NCI-H345 (cell line): Measurements from ENCODE around the gene BLNK.

Experiments used
- DNase-seq: peaks from one replicate; lab custom pipeline; 2025; lab: John Stamatoyannopoulos, UW

Gene BLNK

DNA sequence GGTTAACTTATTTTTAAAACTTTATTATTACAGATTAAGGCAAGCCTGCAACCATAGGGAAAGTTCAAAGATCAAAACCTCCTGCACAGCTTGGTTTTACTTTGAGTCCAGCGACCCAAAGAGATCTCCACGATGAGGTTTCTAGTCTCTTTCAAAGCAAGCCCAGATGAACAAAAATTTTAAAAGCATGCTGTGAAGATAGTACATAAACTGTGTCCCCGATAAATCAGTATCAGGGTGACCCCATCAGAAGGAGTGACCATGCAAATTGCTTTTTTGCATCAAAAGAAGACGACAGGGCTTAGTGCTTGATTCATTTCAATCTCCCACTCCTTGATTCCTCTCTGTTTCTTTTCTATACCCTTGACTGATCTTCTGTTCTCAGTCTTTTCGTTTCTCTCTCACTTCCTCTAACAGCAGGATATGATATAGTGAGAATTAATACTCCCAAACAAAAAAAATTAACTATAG is 16.8 kb upstream of the BLNK start:
- DNase-seq: no peak

DNA sequence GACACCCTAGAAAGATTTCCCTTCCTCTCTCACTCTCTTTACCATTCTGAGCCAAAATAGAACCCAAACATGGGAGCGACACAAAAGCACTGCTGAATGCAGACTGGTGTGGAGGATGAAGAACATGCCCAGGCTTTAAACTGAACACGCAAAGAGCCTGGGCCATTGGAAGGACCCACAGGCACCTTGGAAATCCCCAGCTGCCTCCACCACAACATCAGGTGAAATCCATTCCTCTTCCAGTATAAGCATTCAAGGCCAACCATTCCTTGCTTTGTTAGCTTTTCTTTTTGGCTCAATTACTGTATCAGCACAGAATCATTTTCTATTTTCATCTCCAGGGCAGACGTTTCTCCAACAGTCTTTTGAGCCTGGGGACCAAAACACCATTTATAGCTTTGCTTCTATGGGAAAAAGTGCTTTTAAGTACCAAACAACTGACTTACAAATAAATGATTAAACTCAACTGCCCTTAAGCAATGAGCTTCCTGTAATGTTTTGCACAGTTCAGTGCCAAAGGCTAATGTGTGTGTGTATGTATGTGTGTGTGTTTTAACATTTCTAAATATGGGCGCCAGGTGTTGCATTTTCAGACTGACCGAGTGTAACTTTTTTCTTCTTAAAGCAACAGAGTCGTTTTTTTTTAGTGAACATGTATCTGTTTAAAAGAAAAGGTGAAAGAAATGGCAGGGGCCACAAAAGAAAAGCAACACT is 16.2 kb upstream of the BLNK start:
- DNase-seq: peak; percentile 2

DNA sequence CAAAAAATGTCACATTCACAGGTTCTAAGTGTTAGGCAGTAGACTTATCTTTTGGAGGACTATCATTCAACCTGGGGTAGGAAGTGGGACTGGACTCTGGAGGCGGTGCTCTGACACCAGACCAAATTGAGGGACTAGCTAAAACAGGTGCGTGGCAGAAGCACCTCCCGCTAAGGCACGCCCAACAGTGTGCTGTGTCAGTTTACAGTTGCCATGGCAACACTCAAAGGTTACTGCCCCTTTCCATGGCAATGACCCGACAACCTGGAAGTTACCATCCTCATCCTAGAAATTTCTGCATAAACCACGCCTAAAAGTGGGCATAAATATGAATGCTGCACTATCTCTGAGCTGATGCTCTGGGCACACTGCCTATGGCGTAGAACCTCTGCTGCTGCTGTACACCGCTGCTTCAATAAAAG is 14.0 kb upstream of the BLNK start:
- no peak for DNase-seq

DNA sequence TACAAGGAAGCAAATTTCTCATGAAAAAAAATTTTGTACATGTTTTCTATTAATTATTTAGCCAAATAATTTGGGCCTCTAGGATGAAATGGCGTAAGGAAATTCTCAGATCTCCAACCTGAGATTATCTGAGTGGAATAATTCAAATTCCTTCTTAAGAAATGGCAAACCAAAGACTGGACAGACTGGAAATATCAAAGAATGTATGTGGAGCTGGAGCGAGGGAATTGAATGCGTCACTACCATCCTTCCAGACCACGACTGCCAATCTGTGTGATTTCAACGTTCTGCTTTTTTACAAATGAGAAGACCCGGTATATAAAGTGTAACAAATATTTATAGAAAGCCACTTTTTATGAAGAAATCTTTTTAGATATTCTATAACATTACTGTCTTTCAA is 12.4 kb upstream of the BLNK start:
- DNase-seq: no peak

DNA sequence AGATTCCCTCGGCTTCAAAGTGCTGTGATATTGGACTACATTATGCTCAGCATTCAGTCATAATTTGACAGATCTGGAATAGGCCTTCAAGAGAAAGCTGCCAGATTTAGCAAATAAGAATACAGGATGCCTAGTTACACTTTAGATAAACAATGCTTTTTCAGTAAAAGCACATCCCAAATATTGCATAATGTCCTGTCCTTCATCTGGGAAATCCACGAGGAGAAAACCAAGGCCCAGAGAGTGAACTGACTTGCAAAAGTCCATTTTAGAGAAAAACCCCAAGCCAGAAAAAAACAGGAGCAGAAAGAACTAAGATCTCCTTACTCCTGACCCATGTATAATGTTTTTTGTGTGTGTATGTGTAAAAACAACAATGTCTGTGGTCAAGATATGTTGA is 12.0 kb upstream of the BLNK start:
- DNase-seq: no peak

DNA sequence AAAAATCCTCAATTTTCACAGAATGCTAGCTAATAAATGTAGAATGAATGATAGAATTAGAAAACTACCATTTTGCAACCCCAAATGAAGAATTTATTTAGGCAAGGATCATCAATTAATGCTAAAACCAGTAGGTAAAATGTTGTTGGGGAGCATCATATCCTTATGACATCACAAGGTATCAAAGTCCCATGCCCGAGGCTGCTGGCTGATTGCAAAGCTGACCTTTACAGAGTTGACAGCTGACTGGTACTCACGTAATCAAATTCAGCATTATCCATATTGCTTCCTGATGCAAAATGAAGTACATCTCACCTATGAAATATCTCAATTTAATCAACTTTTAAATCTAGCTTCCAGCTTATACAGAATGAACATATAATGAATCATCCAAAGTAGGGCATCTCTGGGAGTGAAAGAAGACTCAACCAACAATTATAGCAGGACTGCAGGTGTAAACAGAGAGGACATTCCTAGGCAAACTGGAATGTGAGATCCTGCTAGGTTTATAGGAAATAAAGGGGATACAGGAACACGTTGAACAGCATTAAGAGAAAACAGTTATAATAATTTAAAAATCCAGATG is 10.2 kb upstream of the BLNK start:
- DNase-seq: no peak

DNA sequence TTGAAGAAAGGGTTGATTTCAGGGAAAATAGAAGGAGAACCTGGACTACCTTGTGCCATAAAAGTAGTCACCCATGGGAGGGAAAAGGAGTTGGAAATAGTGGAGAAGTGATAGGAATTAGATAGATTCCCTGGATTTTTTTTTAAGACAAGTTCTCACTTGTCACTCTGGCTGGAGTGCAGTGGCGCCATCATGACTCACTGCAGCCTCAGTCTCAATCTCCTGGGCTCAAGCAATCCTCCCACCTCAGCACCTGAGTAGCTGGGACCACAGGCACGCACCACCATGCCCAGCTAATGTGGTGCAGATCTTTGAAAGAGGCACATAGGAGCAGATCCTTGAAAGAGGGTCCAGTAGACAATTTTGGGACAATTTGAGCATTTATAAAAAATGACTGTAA is 9.5 kb upstream of the BLNK start:
- no peak for DNase-seq

DNA sequence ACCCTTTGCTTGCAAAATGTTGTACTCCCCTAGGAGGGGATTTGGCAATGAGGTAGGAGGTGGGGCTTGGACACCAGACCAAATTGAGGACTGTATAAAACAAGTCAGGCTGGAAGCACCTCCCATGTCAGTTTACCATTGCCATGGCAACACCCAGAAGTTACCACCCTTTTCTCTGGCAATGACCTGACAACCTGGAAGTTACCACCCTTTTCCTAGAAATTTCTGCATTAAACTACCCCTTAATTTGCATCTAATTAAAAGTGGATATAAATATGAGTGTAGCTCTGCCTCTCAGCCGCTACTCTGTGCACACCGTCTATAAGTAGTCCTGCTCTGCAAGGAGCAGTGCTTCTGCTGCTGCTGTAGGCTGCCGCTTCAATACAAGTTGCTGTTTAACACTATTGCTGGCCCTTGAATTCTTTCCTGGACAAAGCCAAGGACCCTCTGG is 7.8 kb upstream of the BLNK start:
- DNase-seq: no peak

DNA sequence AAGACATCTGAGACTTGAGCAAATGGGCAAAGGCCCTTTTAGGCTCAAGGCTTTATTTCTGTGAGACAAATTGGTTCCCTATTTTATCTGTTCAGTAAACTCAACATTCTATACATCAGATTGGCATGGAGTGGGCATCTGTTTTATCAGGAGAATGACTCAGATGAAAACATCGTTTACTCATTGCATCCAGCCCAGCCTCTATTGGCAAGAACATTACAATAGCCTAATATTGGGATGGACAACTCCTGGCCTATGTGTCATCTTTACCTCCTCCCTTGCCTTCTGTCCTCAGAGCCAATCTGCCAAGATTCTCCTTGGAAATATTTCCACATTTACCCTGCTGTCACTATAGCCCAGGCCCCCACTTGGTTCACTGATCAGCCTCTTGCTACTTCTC is 5.5 kb upstream of the BLNK start:
- no peak for DNase-seq

DNA sequence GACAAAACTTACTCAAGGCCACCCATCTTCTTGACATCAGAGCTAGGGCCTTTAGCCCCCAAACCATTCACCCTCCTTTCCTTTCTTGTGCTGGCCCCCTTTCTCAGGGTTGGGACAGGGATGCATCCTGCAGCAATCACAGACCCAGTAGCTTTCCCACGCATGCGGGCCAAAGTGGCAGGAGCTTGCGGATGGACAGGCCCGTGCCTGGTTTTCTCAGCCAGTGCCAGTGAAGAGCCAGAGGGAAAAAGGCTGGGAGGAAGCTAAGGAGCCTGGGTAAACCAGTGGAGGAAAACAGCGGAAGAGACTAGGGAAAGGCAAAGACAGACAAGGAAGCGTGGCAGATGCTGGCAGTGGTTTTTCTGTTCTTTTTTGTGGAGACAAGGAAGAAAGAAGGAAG is 5.1 kb upstream of the BLNK start:
- no peak for DNase-seq

DNA sequence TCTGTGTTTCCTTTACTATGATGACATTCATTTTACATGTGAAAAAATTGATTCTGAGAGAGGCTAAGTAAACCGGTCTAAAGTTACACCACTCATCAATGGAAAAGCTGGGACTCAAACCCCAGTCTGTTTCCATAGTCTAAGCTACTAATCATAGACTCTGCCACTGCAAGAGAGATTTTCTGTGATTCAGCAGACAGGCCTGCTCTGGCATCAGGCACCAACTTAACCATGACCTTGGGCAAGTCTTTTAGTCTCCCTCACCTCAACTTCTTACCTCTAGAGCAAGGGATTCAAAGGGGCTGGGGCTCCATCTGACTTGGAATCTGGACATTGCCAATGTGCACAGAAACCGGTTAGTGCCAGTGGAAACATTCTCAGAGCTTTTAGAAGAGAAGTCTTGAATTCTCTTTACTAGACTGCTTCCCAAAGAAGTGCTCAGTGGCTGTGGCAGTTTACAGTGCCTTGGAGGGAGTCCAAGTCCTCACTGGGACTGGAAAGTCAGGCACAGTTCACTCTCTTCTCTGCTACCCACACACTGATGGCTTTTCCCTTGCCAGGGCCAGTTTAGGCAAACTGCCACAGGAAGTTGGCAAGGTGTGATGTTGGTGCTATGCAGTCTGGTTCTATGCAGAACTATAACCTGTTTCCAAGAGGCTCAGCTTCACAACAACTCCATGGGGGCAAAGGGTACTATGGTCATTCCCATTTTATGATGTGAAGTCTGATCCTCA is 4.5 kb upstream of the BLNK start:
- DNase-seq: no peak

DNA sequence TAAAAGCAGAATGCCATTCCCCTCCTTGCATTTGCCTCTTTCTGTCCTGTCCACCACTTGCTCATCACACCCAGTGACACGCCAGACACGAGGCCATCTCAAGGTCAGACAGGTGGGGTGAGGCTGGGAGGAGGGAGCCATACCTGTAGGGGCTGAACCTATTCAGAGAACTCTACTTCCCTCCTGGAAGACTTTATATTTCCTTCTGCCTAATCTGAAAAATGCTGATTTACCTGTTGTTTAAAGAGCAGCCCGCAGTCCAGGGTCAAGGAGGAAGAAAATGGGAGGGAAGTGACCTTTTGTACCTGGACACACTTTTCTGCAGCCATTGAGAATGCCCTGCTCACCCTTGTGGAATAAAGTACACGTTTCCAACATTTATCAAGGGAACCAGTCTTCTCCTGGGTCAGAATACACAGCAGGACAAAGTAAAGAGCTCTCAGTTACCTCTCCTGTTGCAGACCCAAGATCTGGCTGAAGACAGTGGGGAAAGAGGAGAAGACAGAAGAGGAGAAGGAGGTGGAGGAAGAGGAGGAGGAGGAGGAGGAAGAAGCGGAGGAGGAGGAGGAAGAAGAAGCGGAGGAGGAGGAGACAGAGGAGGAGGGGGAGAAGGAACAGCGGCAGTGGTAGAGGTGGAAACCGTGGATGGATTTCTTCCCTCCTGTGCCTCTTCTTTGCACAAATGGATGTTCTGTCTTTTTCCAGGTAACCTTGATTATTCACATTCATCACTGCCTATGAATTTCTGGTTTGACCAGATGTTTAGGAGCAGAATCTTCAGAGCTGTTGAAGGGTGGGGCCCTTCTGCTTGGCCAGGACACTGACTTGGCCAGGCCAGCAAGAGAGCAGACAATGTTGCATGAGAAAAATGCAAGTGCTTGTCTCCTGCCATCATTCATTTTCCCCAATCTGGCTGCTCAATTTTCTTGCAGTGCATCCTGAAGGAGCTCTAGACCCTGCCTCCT is 1.2 kb upstream of the BLNK start:
- no peak for DNase-seq

DNA sequence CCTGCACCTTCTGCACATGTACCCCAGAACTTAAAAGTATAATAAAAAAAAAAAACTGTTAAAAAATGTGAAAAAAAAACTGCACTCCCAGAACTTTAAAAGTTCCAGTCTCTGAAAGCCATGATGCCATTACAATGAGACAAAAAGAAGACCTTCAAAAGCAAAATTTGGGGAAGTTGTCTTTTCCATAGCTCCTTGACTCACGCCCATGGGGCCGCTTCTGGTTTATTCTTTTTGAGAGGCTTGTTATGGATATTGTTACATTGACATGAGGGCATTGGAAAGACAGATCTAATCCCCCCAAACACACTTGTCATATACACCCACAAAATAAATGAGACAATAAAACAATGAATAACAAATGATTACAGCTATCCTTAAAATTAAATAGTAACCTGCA is 798 bp downstream of the BLNK start:
- DNase-seq: no peak

DNA sequence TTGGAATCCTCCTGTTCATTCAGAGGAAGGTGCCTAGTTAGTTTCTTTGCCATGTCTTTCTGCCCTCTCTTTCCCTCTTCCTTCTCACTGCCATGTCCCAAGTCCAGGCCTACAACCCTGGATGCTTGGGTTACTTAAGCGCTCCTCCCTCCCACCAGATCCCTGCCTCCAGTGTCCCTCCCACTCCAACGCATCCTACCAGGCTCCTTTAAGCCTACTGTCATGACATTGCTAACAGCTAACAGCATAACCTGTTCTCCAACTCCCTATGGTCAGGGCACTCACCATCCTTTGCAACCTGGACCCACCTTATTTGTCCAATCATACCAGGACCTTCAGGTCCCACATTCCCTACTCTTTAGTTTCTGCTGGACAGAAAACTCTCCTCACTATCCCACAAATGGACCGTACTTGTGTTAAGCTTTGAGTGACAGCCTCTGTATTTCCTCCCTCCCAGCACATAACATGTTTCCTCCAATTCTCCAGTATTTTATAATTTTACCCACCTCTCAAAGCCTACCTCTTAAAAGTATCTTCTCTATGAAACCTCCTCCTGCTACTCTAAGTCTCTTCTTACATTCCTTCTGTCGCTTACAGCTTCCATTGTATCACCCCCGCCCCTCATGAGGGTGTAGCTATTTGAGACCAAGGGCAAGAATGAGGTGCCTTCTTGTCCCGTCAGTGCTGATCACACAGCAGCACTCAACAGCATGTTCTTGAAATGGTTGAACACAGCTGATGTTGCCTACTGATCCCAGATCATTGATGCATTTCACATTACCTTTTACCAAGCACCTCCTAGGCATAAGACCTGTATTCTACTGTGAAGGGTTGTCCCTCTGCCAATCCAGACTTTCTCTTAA is 1.7 kb downstream of the BLNK start:
- no peak for DNase-seq

DNA sequence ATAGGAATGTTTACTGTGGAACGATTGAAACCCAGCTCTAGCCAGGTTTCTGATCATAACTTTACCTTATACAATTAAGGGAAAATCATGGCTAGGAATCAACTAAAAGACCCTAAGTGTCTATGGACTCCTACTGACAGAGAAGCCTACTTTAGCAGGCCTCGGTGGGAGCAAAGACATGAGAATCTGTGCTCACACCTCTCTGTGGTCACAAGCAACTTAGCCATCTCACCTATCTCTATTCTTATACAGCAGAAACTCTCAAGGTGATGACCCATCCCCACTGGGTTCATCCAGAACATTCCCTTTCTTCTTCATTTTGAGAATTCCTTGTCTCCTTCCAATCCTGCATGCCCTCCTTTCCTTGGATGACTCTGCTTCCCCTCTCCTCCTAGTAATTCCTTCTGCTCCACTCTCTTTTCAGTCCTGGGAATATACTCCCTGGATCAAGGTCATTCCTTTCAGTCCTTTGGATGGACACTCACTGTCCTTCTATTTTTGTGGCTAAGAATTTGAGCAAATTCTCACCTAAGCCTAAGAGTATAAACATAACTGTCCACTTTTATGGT is 2.9 kb downstream of the BLNK start:
- DNase-seq: no peak

DNA sequence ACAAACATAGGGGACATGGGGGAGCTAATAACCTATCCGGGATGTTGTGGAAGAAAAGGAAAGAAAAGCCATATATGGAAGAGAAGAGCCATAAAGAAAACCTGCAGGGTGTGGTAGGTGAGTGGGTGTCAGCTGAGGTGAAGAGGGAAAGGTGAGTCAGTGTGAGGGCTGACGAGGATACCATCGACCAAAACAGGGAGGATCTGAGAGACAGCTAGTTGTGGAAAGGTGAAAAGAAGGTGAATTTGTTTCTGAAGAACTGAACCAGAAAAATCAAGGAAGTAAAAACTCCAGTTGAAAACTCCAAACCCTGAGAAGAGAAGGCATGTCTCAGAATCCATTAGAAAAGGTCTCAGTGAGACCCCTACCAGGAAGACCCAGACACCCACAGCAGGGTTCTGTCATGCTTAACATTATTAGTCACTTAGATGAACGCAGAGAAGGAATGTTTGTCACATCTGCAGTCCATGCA is 4.1 kb downstream of the BLNK start:
- DNase-seq: no peak

DNA sequence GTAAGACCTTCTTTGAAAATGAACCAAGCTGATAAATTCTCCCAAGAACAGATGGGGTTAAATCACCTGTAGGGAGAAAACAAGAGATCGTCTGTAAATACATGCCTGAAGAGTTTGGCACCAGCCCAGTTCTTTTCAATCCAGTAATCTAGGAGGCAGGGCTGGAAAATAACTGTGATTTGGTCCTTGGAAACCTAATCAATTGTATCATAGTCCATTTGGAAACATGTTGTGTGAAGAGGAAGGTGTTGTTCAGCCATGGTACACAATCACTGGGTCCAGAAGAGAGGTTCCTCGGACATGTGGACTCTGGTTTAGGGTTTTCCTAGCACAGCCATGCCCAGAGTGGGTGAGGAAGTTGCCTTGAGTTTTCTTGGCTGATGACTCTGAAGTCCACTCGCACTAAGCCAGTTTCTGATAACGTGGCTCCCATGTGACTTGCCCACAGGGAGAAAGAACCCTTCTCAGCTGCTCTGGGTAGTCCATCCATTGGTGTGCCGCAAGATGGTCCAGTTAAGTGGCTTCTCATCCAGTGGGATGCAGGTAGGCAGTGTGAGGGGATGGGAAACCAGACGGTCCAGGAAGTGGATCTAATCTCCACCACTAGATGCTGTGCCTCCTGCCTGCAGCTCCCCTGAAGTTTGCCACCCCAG is 5.1 kb downstream of the BLNK start:
- DNase-seq: peak; percentile 44

DNA sequence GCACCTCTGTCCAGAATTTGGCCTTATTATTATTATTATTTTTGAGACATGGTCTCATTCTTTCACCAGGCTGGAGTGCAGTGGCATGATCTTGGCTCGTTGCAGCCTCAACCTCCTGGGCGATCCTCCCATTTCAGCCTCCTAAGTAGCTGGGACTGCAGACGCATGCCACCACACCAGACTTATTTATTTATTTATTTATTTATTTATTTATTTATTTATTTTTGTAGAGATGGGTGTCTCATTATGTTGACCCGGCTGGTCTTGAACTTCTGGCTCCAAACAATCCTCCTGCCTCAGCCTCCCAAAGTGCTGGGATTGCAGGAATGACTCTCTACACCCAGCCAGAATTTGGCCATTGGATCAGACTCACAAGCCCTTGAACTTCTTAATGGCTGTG is 6.4 kb downstream of the BLNK start:
- DNase-seq: no peak

DNA sequence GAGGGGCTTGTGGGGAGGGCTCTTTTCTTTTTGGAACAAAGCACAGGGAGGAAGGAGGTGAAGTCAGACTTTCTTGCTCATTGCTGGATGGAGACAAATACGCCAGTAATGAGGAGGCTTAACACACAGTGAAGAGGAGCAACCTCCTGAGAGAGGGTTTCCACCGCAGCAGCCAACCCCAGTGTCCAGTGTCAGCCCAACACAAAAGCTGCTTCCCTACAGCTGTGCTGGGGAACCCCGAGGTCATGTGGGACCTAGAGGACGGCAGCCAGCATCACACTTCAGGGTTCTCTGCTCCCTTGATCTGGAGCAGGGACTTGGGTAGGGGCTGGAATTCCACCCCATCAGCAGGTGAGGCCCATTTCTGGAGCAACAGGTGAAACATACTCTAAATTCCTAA is 7.7 kb downstream of the BLNK start:
- DNase-seq: no peak

DNA sequence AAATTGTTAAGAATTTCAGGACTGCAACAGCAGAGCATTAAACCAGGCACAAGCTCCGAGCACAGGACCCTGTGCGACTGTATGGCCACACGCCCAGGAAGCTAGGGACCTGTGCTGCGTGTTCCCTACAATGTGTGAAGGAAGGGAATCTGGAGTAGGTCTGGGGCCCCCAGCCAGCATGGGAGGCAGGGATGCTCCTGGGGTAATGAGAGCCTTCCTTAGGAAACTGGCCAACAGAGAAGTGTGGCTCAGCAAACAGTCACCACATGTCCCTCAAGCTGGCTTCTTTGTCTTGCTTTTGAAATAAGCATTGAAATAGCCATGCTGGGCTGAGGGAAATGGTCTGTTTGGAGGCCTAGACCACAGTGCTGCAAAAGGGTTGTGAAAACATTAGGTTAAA is 8.2 kb downstream of the BLNK start:
- DNase-seq: no peak
